ENCODE results near the gene AGBL4.

DNA sequence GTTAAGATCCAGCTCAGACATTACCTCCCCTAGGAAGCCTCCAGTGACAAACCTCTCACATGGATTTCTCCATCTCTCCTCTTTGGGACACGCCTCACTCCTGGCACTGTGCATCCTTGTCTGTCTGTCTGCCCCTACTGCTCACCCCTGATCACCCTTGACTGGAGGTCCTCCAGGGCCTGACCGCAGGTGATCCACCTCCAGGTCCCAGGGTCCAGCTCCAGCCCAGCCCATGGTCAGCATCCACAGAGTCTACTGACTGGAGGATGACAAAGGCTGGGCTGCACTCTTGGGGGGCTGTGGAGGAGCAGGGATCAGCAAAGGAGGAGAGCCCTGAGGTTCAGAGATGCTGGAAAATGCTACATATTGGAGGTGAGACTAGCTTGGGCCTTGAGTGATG, 1312.8 kb downstream of the AGBL4 start:
- TF ChIP-seq, protein P1, sequence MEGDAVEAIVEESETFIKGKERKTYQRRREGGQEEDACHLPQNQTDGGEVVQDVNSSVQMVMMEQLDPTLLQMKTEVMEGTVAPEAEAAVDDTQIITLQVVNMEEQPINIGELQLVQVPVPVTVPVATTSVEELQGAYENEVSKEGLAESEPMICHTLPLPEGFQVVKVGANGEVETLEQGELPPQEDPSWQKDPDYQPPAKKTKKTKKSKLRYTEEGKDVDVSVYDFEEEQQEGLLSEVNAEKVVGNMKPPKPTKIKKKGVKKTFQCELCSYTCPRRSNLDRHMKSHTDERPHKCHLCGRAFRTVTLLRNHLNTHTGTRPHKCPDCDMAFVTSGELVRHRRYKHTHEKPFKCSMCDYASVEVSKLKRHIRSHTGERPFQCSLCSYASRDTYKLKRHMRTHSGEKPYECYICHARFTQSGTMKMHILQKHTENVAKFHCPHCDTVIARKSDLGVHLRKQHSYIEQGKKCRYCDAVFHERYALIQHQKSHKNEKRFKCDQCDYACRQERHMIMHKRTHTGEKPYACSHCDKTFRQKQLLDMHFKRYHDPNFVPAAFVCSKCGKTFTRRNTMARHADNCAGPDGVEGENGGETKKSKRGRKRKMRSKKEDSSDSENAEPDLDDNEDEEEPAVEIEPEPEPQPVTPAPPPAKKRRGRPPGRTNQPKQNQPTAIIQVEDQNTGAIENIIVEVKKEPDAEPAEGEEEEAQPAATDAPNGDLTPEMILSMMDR (conservative IDR thresholded peaks at IDR 0.05 in 1 of 2, IDR thresholded peaks at IDR 0.05 in 1 of 2; ENCODE audit: extremely low read depth in 1 of 2, insufficient read depth in 1 of 2, low read depth in 1 of 2, low read length in 2 of 2) = no peak
- no peak for TF ChIP-seq EZH2 (IDR thresholded peaks at IDR 0.05; ENCODE audit: borderline replicate concordance, low read length)

Data from mammary epithelial cell (primary cell).